Activated T-helper 1 cell treated with anti-CD3 and anti-CD28 coated beads, Interleukin-2, amount 50 U/mL, for 16 hours (primary cell): ENCODE data around the gene CTLA4.

Experiments
- DNase-seq, 2 donors: peaks; one replicate each; pipeline ENCODE4 v3.0.0-alpha.2; 2020; ENCODE audit warnings: low read depth in 1 of 2, low spot score in 1 of 2

The CTLA4 gene

DNA sequence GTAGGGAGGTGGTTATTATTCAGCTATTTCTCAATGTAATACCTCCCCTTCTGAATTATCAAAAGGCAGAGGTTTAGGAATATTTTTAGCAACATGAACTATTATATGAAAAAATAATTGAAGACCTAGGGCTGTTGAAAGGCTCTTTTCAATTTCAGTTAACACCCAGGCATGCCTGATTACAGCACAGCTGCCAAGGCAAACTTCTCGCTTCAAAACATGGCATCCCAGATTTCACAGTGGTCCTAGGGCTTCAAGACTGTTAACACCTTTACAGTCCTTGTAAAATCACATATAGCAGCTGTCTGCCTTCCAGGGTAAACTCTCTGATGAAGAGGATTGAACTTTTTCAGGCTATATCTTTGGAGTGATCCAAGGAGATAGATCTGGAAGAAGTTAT, 23.2 kb downstream of the CTLA4 start:
- DNase-seq = no peak

- no peak for DNase-seq
Measured at GRCh38 chr2:203891474-203891873, 23.9 kb downstream of the CTLA4 start.

DNA sequence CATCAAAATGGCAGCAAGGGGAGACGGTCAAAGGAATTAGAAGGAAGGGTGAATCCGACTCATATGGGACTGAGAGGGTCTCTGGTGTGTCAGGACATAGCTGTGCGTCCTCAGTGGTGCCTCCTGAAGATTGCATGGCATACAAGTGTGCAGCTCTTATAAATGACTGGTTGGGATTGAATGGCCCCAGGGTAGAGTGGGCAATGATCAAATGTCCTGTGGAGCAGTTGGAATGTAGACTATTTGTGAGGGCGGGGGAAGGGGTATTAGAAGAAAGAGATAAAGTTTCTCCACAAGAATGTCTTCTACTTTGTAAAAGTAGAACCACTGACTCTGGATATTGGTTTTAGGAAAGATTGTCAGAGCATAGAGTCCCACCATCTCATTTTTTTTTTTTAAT, 24.6 kb downstream of the CTLA4 start:
- DNase-seq = no peak

DNA sequence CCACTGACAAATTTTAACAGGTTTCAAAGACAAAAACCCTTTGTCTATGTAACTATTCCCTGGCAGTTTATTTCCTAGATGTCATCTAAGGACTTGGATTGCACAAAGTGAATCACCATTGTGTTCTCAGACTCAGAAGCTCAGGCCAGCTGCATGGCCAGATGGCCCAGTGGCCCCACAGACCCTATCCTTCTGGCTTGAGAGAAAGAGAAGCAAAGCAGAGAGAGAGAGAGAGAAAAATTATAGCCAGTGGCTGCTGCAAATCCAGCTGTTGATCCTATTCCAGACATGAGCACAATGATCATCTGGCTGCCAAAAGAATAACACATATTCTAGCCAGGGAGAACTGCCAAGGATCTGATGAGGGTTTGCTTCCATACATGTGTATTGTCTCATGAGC, 25.8 kb downstream of the CTLA4 start:
- no peak for DNase-seq

DNA sequence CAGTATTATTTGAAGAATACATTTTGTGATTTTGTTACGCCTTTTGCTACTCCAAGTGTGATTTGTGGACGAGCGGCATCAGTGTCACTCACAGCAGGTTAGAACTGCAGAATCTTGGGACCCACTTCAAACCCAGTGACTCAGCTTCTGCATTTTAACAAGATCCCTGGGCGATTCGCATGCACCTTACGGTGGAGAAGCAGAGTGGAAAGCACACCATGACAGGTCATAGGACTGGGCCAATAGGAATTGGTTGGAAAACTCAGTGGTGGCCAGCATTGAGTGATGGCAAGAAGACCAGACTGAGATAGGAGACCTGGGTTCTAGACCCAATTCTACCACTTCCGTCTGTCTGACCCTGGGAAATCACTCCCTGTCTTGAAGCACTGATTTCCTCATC, 26.3 kb downstream of the CTLA4 start:
- no peak for DNase-seq

DNA sequence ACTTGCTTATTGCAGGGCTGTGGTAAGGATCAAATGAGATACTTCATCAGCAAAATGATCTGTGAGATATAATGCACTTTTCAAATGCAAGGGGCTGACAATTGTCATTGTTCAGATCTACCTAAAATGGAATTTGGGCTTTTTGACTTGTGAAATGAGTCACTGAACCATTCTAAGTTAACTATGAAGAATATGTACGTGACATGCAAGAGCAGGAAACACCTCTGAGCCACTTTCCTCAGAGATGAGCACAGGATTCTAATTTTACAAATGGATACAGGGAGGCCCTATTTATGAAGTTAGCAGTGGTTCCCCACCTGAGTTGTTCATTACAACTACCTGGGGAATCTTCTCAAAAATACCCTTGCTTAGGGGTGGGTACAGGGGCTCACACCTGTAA, 26.7 kb downstream of the CTLA4 start:
- no peak for DNase-seq

GRCh38 chr2:203897544-203897943, 30.0 kb downstream of the CTLA4 start:
- no peak for DNase-seq

GRCh38 chr2:203898657-203899056, 31.1 kb downstream of the CTLA4 start:
- no peak for DNase-seq

DNA sequence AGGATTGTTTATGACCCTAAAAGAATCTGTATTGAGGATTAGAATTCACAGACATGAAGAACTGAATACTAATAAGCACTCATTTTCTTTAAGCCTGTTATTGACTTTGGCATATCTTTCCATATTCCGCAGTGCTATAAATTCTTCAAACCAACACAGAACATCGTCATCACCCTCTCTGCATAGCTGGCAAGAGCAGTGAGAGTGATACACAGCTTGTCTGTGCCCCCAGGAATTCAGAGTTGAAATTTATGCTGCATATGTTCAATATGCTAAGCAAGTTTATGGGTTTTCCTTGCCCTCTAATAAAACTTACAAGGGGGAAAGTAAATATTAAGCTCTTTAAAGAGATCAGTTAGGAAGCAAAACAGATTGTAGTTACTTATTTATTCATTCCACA, 32.7 kb downstream of the CTLA4 start:
- DNase-seq = no peak

- DNase-seq = no peak
Measured at GRCh38 chr2:203904022-203904421, 36.5 kb downstream of the CTLA4 start.

DNA sequence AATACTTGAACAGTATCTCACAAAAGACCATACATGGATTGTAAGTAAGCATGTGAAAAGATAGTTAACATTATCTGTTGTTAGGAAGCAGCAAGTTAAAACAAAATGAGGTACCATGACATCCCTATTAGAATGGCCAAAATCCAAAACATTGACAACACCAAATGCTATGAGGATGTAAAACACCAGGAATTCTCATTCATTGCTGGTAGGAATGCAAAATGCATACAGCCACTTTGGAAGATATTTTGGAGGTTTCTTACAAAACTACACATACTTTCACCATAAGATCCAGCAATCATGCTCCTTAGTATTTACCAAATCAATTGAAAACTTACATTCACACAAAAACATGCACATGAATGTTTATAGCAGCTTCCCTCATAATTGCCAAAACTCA, 38.1 kb downstream of the CTLA4 start:
- DNase-seq = no peak

DNA sequence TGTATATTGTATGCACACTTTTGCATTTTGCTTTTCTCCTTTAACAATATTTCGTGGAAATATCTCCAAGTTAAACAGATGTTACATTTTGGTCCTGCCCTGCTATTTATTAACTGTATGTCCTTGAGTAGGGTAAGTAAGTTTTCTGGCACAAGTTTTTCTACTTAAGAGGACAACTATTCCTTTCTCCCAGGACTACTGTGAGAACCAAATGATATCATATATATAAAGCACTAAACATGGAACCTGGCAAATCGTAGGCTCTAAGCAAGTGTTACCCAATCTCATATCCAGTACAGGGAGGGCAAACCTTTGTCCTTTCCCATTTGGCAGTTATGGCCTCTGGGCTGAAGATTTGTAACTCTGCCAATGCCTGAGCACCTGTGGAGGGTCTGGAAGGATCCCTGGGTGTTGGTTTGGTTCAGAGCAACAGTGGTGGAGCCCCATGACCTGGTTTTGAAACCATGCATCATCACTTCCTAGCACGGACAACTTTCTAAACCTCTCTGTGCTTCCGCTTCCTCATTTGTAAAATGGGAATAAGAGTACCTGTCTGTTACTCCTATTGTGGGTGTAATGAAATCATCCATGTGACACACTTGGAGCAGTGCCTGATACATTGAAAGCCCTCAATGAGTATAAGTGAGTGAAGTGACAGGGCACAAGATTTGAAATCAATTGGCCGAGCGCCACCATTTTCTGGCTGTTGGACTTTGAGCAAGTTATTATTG, 40.7 kb downstream of the CTLA4 start:
- no peak for DNase-seq

DNA sequence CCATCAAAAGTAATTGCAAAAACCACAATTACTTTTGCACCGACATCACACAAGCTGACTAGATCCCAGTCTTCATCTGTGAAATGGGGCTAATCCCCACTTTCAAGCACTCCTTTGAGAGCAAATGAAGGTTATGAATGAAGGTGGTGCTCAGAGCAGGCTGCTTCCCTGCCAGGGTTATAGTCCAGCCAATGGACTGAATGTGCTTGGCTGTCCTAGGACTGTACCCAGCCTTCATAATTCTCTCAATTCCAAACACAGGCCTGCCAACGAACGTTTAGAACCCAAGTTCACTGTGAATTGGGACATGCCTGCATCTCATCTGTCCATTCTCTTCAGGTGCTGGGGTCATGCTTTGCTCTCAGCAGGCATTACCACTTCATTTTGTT, 41.2 kb downstream of the CTLA4 start:
- no peak for DNase-seq

GRCh38 chr2:203909261-203909967, 41.8 kb downstream of the CTLA4 start:
- no peak for DNase-seq

DNA sequence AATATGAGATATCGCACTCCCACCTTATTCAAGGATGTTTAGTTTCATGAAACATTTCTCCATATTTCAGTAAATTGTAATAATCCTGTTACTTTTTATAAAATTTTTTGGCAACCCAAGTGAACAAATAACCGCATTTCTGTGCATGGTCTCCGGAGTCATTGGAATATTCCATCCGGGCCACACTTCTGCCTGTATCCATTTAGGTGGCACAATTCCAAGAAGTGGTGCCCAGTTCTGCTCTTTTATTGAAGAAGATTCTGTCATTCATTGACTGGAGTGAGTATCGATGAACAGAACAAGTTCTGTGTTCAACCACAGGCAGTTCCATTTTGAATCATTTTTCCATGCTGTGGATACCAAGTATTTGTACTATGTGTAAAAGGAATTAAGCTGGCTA, 42.4 kb downstream of the CTLA4 start:
- DNase-seq = no peak

DNA sequence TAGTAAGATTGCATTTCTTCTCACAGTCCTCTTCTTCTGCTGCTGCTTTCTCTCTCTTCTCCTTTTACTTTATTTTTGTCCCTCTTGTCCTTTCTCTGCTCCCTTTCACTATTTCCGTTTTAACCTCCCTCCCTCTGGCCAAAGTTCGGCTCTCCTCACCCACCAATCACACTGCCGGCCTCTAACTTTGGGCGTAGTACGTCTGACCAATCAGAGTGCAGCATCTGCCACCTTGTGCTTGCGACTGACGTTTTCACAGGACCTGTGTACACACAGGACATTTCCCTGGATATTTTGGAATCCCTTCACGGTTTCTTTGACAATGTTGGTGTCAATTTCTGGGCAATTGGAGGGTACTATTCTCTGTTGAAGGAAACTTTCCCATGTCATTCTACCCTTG, 46.4 kb downstream of the CTLA4 start:
- no peak for DNase-seq

DNA sequence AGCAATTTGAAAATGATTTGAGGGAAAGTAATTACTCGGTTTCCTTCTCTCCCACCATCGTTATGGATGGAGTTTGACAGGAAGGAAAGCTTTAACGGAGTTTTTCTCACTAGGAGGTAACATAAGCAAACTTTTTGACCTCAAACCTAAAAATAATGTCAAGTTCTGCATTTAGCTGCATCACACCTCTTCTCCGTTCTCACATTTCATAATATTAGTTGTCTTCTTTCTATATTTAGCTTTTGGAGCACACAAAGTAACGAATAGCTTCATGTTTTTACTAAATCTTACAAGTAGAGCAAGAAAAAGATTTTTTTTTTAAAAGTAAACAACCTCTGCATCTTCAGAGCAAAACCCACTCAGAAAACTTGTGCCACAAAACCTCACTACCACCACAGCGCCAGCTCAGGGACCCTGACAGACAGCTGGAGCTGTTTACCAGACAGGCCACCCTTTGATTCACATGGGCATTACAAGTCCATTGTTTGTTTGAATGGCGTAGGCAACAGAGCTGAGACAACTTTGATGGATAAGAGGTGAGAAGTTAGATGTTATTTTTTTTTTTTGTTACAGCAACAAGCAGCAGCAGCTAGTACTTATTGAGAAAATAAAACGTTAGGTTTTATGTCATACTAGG, 47.1 kb downstream of the CTLA4 start:
- DNase-seq = no peak

DNA sequence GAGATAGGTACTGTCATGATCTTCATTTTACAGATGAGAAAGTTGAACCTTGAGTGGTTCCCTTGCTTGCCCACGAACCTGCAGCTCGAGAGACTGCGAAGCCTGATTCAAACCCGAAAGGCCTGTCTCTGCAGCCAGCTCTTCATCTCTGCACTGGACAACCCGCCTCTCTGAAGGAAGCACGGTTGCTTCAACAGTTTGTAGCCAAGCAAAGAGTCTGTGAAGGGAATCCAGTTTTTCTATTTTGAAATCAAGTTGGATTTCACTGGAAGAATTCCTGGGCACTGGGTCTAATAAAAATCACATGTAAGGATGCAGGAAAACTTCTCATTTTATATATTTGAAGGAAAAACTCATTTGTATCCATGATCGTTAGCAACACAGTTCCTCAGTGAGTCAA, 47.7 kb downstream of the CTLA4 start:
- no peak for DNase-seq

GRCh38 chr2:203916756-203917155, 49.2 kb downstream of the CTLA4 start:
- no peak for DNase-seq

DNA sequence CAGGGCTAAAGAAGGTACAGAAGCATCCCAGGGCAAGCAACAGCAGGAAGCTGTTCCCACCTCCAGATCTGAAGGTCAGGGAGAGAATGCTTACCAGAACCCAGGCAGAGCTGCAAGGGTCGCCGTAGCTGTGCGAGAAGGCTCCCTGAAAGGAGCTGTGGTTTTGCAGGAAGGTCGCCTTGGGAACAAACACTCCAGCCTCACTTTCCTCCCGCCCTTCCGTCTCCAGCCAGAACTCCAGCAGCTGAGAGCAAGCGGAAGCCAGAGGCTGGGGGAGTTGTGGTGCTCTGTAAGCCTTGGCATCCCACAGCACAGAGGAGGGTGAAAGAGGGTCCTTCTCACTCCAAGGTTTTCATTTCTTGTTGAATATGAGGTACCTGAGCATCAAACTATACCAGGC, 50.7 kb downstream of the CTLA4 start:
- no peak for DNase-seq

GRCh38 chr2:203918839-203919238, 51.3 kb downstream of the CTLA4 start:
- DNase-seq = no peak
